Peyer's patch (tissue), 4 donors: ENCODE results near the gene TRERF1. TPM values are rescaled to one million over a fixed set of nuclear protein-coding genes. Genes with fewer than 3 reads are reported as not detected.

Source experiments
- DNase-seq, 3 donors: peaks; one replicate each; pipeline ENCODE4 v3.0.0-alpha.2; 2017 to 2019
- H3K27ac ChIP-seq, 4 donors: fragments of 200-600 bp; sonication (generic); one replicate each; pipeline ENCODE4 v1.5.1; 2016 to 2019
- H3K27me3 ChIP-seq, 2 donors: fragments of 200-600 bp; sonication (generic); one replicate each; pipeline ENCODE4 v1.5.1; 2019
- H3K36me3 ChIP-seq, 3 donors: fragments of 200-600 bp; sonication (generic); one replicate each; pipeline ENCODE4 v1.5.1; 2016 to 2019
- H3K4me1 ChIP-seq, 4 donors: fragments of 200-600 bp; sonication (generic); one replicate each; pipeline ENCODE4 v1.5.1; 2016 to 2019
- H3K4me3 ChIP-seq, 4 donors: fragments of 200-600 bp; sonication (generic); 1 replicate in 3 of 4; 2 replicates in 1 of 4; pipeline ENCODE4 v1.5.1; 2016 to 2019; ENCODE audit warnings: mild to moderate bottlenecking in 1 of 4
- H3K9me3 ChIP-seq, 4 donors: fragments of 200-600 bp; sonication (generic); one replicate each; pipeline ENCODE4 v1.5.1; 2016 to 2019; ENCODE audit warnings: mild to moderate bottlenecking in 1 of 4
- CTCF ChIP-seq, 6 experiments: fragments of 450-650 bp in 4 of 6; fragments of 200-600 bp in 2 of 6; sonication (generic) in 1 of 6; IDR thresholded peaks; one replicate each; pipeline ENCODE4 v1.5.1; 2017 to 2019; ENCODE audit warnings: antibody characterized with exemption in 6 of 6, mild to moderate bottlenecking in 3 of 6, moderate library complexity in 1 of 6
- POLR2A ChIP-seq, 2 donors: fragments of 450-650 bp; IDR thresholded peaks; one replicate each; pipeline ENCODE4 v1.5.1; 2017; ENCODE audit warnings: antibody characterized with exemption in 2 of 2, mild to moderate bottlenecking in 2 of 2, moderate library complexity in 2 of 2
- total RNA-seq, 4 donors: library from RNA; depleted of rRNA; stranded (reverse); fragments of >200 nt; gene quantifications; one replicate each; pipeline ENCODE4 v1.1.0, GENCODE V29; 2016

TRERF1 gene
- total RNA-seq, 4 donors from 2014 or later, result 4.6 to 28.1 (median 8.5) TPM

DNA sequence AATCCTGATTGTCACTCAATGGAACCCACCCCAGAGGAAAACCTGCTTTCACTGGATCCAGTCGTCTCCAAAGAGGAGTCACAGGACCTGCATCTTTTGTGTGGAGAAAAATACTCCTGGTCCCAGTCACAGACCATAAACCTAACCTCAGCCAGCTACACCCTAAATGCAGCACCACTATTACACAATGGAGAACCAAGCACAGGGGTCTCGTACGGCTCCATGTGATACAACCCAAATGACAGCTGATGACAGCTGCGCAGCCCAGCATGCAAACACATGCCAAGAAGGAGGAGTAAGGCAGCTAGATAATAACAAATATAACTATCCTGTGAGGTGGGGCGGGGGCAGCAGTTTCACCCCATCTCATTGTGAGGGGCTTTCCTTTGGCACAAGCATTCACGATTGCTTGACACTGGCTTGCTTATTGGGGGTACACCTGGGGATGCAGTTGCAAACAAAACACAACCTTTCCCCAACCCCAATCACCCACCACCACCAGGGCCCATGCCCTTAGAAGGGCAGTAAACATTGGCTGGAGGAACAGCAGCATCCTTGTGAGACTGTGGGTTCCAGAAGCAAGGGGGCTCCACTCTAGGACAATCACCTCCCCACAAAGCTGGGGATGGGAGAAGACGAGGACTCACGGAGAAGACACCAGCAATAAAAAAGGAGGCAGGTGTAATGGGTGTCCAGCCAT, 51.5 kb downstream of the TRERF1 start:
- H3K36me3 ChIP-seq, result no peaks in the 10 kb centered on the region
- H3K4me3 ChIP-seq, result no peak overlapping the region
- DNase-seq, result no peak
- H3K9me3 ChIP-seq, result no peaks in the 10 kb centered on the region
- H3K4me1 ChIP-seq, result peaks cover 0 to 42% (median 5%) of the 10 kb centered on the region in 4 donors
- TF ChIP-seq CTCF (IDR thresholded peaks at IDR 0.05) (no peak), POLR2A (IDR thresholded peaks at IDR 0.05) (no peak)
- no peaks in the 10 kb centered on the region for H3K27me3 ChIP-seq
- no peak overlapping the region for H3K27ac ChIP-seq

DNA sequence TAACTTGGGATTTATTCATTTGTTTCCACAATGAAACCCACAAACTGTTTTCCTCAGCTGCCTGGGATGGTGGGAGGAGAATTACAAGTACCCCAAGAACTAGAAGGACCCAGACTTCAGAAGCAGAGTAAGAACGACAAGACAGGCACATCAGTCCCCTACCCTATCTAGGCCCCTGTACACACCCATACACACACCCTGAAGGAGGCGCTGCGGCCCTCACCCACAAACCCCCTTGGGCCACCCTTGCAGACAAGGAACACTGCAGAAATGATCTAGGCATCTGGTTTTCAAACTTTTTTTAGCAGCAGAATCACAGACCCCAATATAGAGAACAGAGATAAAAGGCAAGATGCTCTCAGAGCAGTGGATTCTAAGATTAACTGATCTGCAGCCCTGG, 55.0 kb downstream of the TRERF1 start:
- H3K4me1 ChIP-seq, result peaks cover 0 to 21% (median 10%) of the 10 kb centered on the region in 4 donors
- H3K27ac ChIP-seq, result no peak overlapping the region
- TF ChIP-seq CTCF (IDR thresholded peaks at IDR 0.05) (no peak), POLR2A (IDR thresholded peaks at IDR 0.05) (no peak)
- DNase-seq, result no peak
- no peak overlapping the region for H3K4me3 ChIP-seq
- no peaks in the 10 kb centered on the region for H3K36me3 ChIP-seq
- no peaks in the 10 kb centered on the region for H3K9me3 ChIP-seq
- no peaks in the 10 kb centered on the region for H3K27me3 ChIP-seq

DNA sequence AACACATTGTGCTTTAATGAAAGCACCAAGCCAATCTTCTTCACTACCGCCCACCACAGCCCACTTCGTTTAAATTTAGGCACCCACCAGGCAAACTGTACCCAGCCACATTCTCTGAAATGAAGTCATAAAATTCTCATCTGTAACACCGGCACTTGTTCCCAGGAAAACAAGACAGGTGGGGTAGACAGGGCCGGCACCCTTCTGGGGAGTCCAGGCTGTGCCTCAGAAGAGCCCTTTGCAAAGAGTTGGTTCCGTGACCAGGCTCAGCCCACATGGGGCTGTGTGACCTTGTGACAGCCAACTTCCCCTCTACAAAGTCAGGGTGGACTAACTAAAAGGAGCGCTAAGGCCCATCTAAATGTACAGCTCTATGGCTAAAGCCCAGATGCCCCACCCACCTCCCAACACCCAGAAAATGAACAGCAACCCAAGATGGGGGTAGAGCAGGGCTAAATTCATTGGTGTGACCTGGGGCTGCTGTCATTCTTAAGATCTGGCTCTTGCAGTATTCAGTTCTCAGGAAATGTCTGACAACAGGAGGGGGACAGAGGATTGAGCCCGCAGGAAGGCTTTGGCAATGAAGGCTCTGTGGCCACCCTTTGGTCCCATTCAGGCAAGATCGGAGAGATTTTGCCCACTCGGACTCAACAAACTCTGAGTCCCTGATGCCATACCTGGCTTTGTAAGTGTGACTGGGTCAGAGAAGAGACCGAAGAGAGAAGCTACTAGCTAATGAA, 56.7 kb downstream of the TRERF1 start:
- Histone ChIP-seq H3K27ac (peak overlapping the region in 1 of 4 donors; percentile 50), H3K27me3 (no peaks in the 10 kb centered on the region), H3K4me3 (no peak overlapping the region), H3K4me1 (peaks cover 0 to 16% (median 8%) of the 10 kb centered on the region in 4 donors), H3K9me3 (no peaks in the 10 kb centered on the region), H3K36me3 (no peaks in the 10 kb centered on the region)
- no peak for TF ChIP-seq POLR2A (IDR thresholded peaks at IDR 0.05)
- no peak for TF ChIP-seq CTCF (IDR thresholded peaks at IDR 0.05)
- DNase-seq, result peak in 2 of 3 donors; percentile 30 to 53

- DNase-seq, result no peak
- H3K4me1 ChIP-seq, result peaks cover 0 to 25% (median 13%) of the 10 kb centered on the region in 4 donors
- H3K36me3 ChIP-seq, result no peaks in the 10 kb centered on the region
- H3K9me3 ChIP-seq, result no peaks in the 10 kb centered on the region
- peak overlapping the region in 1 of 4 donors; percentile 50 for H3K27ac ChIP-seq
- no peak overlapping the region for H3K4me3 ChIP-seq
- no peaks in the 10 kb centered on the region for H3K27me3 ChIP-seq
- TF ChIP-seq CTCF (IDR thresholded peaks at IDR 0.05), result no peak
- TF ChIP-seq POLR2A (IDR thresholded peaks at IDR 0.05), result no peak
These were observed 57.6 kb downstream of the TRERF1 start for GRCh38 chr6:42394151-42394550.

DNA sequence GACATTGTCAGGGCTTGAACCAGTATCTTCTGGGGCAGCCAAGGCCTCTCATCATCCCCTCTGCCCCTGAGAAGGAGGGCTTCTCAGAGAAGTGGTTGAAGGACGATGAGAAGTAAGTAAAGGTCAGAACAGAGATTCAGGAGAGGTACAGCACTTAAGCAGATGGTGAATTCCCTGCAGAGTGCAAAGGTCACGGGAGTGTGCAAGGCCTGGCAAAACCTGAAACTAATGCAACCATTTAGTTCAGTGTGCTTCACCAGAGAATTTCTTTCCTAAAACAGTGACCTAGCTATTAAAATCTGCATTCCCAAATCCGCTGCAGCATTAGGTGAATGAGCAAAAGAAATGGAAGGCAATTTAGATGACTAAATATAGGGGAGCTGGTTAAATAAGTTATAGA, 58.4 kb downstream of the TRERF1 start:
- Histone ChIP-seq H3K9me3 (no peaks in the 10 kb centered on the region), H3K4me1 (peaks cover 0 to 27% (median 17%) of the 10 kb centered on the region in 4 donors), H3K27me3 (no peaks in the 10 kb centered on the region), H3K27ac (peak overlapping the region in 1 of 4 donors; percentile 36), H3K36me3 (no peaks in the 10 kb centered on the region), H3K4me3 (no peak overlapping the region)
- no peak for TF ChIP-seq CTCF (IDR thresholded peaks at IDR 0.05)
- TF ChIP-seq POLR2A (IDR thresholded peaks at IDR 0.05), result no peak
- DNase-seq, result peak in 1 of 3 donors; percentile 74
